ENCODE results near the gene LMAN2.

Gene LMAN2

GRCh38 chr5:177367323-177367848, 15.9 kb upstream of the LMAN2 start:
- H3K4me1 ChIP-seq (ENCODE audit: insufficient read depth, low read length, poor library complexity, severe bottlenecking) = peaks cover 17% of the 10 kb centered on the region
- no peak overlapping the region for H3K4me3 ChIP-seq (ENCODE audit: low read length, poor library complexity, severe bottlenecking)
- no peak overlapping the region for H2AFZ ChIP-seq (ENCODE audit: low read length)
- no peaks in the 10 kb centered on the region for H3F3A ChIP-seq (ENCODE audit: low read depth)
- H3K4me2 ChIP-seq (ENCODE audit: low read depth, low read length, poor library complexity, severe bottlenecking) = no peak overlapping the region
- no peak overlapping the region for H3K9ac ChIP-seq (ENCODE audit: low read depth, low read length, poor library complexity, severe bottlenecking)
- no peaks in the 10 kb centered on the region for H3K9me2 ChIP-seq (replicated peaks; ENCODE audit: low read depth, low read length)
- no peaks in the 10 kb centered on the region for H3K27me3 ChIP-seq (ENCODE audit: insufficient read depth, low read length, poor library complexity, severe bottlenecking)
- no peak for TF ChIP-seq EZH2phosphoT487 (IDR thresholded peaks at IDR 0.05; ENCODE audit: borderline replicate concordance)
- no peak for TF ChIP-seq CTCF (conservative IDR thresholded peaks at IDR 0.05; ENCODE audit: low read length)
- H3K79me2 ChIP-seq (ENCODE audit: insufficient read depth, low read length) = peaks cover 5% of the 10 kb centered on the region; the same call in 1 of the 2 replicates
- 0 out of 2 replicates have a peak, but pooled peaks cover 4% of the 10 kb centered on the region for H3K36me3 ChIP-seq (ENCODE audit: insufficient read depth, low read length)
- H4K20me1 ChIP-seq (ENCODE audit: insufficient read depth, low read length, poor library complexity, severe bottlenecking) = no peaks in the 10 kb centered on the region
- no peaks in the 10 kb centered on the region for H3K9me3 ChIP-seq (ENCODE audit: insufficient read depth, low read depth, low read length)

GRCh38 chr5:177366528-177367322, 15.3 kb upstream of the LMAN2 start:
- H3K9me2 ChIP-seq (replicated peaks; ENCODE audit: low read depth, low read length) = no peaks in the 10 kb centered on the region
- H3K79me2 ChIP-seq (ENCODE audit: insufficient read depth, low read length) = peaks cover 5% of the 10 kb centered on the region; the same call in 1 of the 2 replicates
- H3F3A ChIP-seq (ENCODE audit: low read depth) = no peaks in the 10 kb centered on the region
- H3K4me3 ChIP-seq (ENCODE audit: low read length, poor library complexity, severe bottlenecking) = no peak overlapping the region
- H3K9ac ChIP-seq (ENCODE audit: low read depth, low read length, poor library complexity, severe bottlenecking) = no peak overlapping the region
- no peaks in the 10 kb centered on the region for H4K20me1 ChIP-seq (ENCODE audit: insufficient read depth, low read length, poor library complexity, severe bottlenecking)
- no peaks in the 10 kb centered on the region for H3K27me3 ChIP-seq (ENCODE audit: insufficient read depth, low read length, poor library complexity, severe bottlenecking)
- no peaks in the 10 kb centered on the region for H3K9me3 ChIP-seq (ENCODE audit: insufficient read depth, low read depth, low read length)
- H3K4me2 ChIP-seq (ENCODE audit: low read depth, low read length, poor library complexity, severe bottlenecking) = no peak overlapping the region
- H3K36me3 ChIP-seq (ENCODE audit: insufficient read depth, low read length) = 0 out of 2 replicates have a peak, but pooled peaks cover 4% of the 10 kb centered on the region
- H2AFZ ChIP-seq (ENCODE audit: low read length) = no peak overlapping the region
- TF ChIP-seq CTCF (conservative IDR thresholded peaks at IDR 0.05; ENCODE audit: low read length) (no peak), EZH2phosphoT487 (IDR thresholded peaks at IDR 0.05; ENCODE audit: borderline replicate concordance) (no peak)
- peaks cover 11% of the 10 kb centered on the region for H3K4me1 ChIP-seq (ENCODE audit: insufficient read depth, low read length, poor library complexity, severe bottlenecking)

- Histone ChIP-seq H3K4me1 (ENCODE audit: insufficient read depth, low read length, poor library complexity, severe bottlenecking) (peaks cover 7% of the 10 kb centered on the region), H3K9me3 (ENCODE audit: insufficient read depth, low read depth, low read length) (no peaks in the 10 kb centered on the region), H3K27me3 (ENCODE audit: insufficient read depth, low read length, poor library complexity, severe bottlenecking) (no peaks in the 10 kb centered on the region), H3K4me3 (ENCODE audit: low read length, poor library complexity, severe bottlenecking) (no peak overlapping the region), H3K4me2 (ENCODE audit: low read depth, low read length, poor library complexity, severe bottlenecking) (no peak overlapping the region), H2AFZ (ENCODE audit: low read length) (no peak overlapping the region), H3K9me2 (replicated peaks; ENCODE audit: low read depth, low read length) (no peaks in the 10 kb centered on the region), H3K9ac (ENCODE audit: low read depth, low read length, poor library complexity, severe bottlenecking) (no peak overlapping the region), H4K20me1 (ENCODE audit: insufficient read depth, low read length, poor library complexity, severe bottlenecking) (no peaks in the 10 kb centered on the region), H3F3A (ENCODE audit: low read depth) (no peaks in the 10 kb centered on the region), H3K36me3 (ENCODE audit: insufficient read depth, low read length) (0 out of 2 replicates have a peak, but pooled peaks cover 4% of the 10 kb centered on the region), H3K79me2 (ENCODE audit: insufficient read depth, low read length) (peaks cover 5% of the 10 kb centered on the region; the same call in 1 of the 2 replicates)
- TF ChIP-seq EZH2phosphoT487 (IDR thresholded peaks at IDR 0.05; ENCODE audit: borderline replicate concordance) (no peak), CTCF (conservative IDR thresholded peaks at IDR 0.05; ENCODE audit: low read length) (no peak)
These were observed 14.5 kb upstream of the LMAN2 start for GRCh38 chr5:177365845-177366527.
